Activated CD4-positive, alpha-beta T cell treated with anti-CD3 and anti-CD28 coated beads for 48 hours (primary cell): ENCODE data around the gene DDX31.
A peak's percentile ranks its signal among the peaks of the same experiment; 100 is the strongest.

Source experiments
- DNase-seq: peaks from one replicate; pipeline ENCODE4 v3.0.0-alpha.2; 2020

Gene DDX31

GRCh38 chr9:132632413-132633129 lies 37.2 kb downstream of the DDX31 start:
- DNase-seq, result no peak

- no peak for DNase-seq
Measured at GRCh38 chr9:132631685-132632084, 38.1 kb downstream of the DDX31 start.

- DNase-seq, result no peak
Measured at GRCh38 chr9:132631280-132631679, 38.5 kb downstream of the DDX31 start.

GRCh38 chr9:132630811-132631210 lies 39.0 kb downstream of the DDX31 start:
- DNase-seq, result no peak

- DNase-seq, result no peak
Measured at GRCh38 chr9:132630116-132630515, 39.7 kb downstream of the DDX31 start.

- no peak for DNase-seq
Measured at GRCh38 chr9:132628746-132629145, 41.0 kb downstream of the DDX31 start.

- no peak for DNase-seq
Measured at GRCh38 chr9:132627594-132627993, 42.2 kb downstream of the DDX31 start.

GRCh38 chr9:132627106-132627505 lies 42.7 kb downstream of the DDX31 start:
- no peak for DNase-seq

GRCh38 chr9:132626285-132626684 lies 43.5 kb downstream of the DDX31 start:
- no peak for DNase-seq

GRCh38 chr9:132622159-132622558 lies 47.6 kb downstream of the DDX31 start:
- no peak for DNase-seq

- no peak for DNase-seq
Measured at GRCh38 chr9:132616725-132617124, 53.1 kb downstream of the DDX31 start.

- no peak for DNase-seq
Measured at GRCh38 chr9:132615774-132616173, 54.0 kb downstream of the DDX31 start.

GRCh38 chr9:132614324-132614723 lies 55.5 kb downstream of the DDX31 start:
- no peak for DNase-seq

- no peak for DNase-seq
Measured at GRCh38 chr9:132610661-132611060, 59.1 kb downstream of the DDX31 start.

GRCh38 chr9:132609829-132610228 lies 60.0 kb downstream of the DDX31 start:
- peak; percentile 40 for DNase-seq

GRCh38 chr9:132609184-132609583 lies 60.6 kb downstream of the DDX31 start:
- DNase-seq, result no peak

- no peak for DNase-seq
Measured at GRCh38 chr9:132606066-132606465, 63.7 kb downstream of the DDX31 start.

GRCh38 chr9:132605387-132605786 lies 64.4 kb downstream of the DDX31 start:
- no peak for DNase-seq

GRCh38 chr9:132602207-132602606 lies 67.6 kb downstream of the DDX31 start:
- no peak for DNase-seq

- no peak for DNase-seq
Measured at GRCh38 chr9:132600326-132600984, 69.3 kb downstream of the DDX31 start.

GRCh38 chr9:132597073-132597775 lies 72.6 kb downstream of the DDX31 start:
- DNase-seq, result no peak

- DNase-seq, result no peak
Measured at GRCh38 chr9:132596200-132596599, 73.6 kb downstream of the DDX31 start.

- DNase-seq, result no peak
Measured at GRCh38 chr9:132595319-132595718, 74.5 kb downstream of the DDX31 start.

- DNase-seq, result no peak
Measured at GRCh38 chr9:132594412-132594811, 75.4 kb downstream of the DDX31 start.
